Thyroid gland (tissue), 4 donors: ENCODE measurements around the gene DNAAF8.

Experiments used
- CTCF ChIP-seq, 6 experiments: fragments of 200-600 bp in 3 of 6; fragments of 450-650 bp in 3 of 6; sonication (generic) in 3 of 6; IDR thresholded peaks; one replicate each; pipeline ENCODE4 v1.5.1; 2016 to 2019; ENCODE audit warnings: antibody characterized with exemption in 6 of 6, mild to moderate bottlenecking in 2 of 6, inconsistent platforms in 1 of 6, moderate library complexity in 1 of 6
- POLR2A ChIP-seq, 2 donors: fragments of 450-650 bp; IDR thresholded peaks; one replicate each; pipeline ENCODE4 v1.6.1; 2017; ENCODE audit warnings: antibody characterized with exemption in 2 of 2, mild to moderate bottlenecking in 2 of 2, moderate library complexity in 1 of 2

DNA sequence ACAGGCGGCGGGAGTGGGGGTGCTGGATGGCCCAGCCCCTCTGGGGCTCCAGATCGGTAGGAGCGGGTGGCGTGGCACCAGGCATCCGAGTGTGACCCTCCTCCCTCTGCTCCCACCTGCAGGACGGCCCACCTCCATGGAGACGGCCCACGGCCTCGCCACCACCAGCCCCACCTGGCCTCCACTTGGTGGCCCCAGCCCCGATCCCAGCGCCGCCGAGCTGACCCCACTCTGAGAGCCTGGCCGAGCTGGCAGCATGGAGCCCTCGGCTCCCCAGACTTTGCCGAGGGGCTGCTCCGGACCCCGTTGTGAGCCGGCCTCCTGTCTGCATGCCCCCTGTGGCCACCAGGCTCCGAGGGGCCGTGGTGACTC lies 45.7 kb upstream of the DNAAF8 start:
- no peak for TF ChIP-seq POLR2A (IDR thresholded peaks at IDR 0.05)
- TF ChIP-seq CTCF (IDR thresholded peaks at IDR 0.05), result no peak
